COLO668 (cell line): ENCODE data around the gene GABRR3.

Experiments used
- DNase-seq: peaks from one replicate; lab custom pipeline; 2025; ENCODE audit not compliant: unreplicated experiment; lab: John Stamatoyannopoulos, UW

The GABRR3 gene

DNA sequence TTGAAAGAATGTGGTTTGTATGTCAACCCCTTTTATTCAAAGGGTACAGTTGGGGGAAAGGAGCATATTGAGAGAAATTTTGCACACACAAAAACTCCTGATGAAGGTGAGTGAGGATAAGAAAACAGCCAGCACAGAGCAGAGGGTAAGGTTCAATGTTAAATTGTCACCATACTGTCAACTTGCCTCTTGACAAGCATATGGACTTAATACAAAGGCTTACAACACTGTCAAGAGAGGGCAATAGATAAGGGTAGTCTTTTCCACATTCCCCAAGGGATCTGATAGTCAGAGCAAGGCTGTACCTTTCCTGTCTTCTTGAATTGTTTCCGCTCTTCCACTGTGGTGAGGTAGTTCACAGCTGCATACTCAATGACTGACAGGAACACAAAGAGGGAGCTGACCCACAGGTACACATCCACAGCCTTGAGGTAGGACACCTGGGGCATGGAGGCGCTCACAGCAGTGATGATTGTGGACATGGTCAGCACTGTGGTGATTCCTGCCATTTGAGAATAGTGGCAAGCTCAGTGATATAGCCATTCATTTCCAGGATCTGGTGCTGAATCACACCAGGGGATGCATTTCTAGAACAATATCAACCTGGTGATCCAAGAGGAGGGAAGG is 42.5 kb downstream of the GABRR3 start:
- DNase-seq: no peak

DNA sequence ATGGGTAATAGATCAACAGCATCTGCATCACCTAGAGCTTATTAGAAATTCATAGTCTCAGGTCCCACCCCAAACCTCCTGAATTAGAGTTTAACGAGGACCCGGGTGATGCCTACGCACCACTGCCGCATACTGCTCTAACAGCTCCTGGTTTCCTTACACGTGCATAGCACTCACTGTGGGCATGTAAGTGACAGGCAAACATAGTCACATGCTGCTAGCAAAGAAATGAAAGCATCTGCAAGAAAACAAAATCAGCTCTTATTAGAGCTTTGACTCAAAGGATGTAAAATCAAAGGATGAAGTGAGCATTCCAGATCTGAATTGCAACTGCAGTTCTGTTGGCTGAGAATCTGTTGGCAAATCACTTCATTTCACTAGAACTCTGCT is 43.8 kb downstream of the GABRR3 start:
- no peak for DNase-seq

DNA sequence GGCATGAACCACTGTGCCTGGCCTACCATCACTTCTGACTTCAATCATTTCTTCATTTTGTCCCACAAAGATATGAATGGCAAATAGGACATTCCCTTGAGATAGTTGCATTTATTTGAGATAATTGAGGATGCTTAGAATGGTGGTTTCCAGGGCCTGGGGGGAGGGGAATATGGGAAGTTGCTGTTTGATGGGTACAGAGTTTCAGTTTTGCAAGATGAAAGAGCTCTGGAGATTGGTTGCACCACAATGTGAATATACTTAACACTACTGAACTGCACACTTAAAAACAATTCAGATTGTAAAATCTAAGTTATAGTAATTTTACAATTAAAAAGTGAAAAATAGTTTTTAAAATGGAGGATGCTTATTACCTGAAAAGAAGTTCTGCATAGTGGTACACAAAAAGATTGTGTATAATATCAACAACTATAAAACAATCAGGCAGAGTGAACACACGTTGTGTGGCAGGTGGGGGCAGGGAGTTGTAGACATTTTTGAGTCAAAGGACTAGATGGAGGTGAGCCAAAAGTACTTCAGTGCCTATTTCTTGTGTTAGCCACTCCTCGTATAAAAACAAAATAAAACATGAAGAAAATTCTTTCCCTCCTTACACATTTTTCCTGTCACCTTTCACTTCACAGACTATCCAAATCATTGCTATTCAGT is 44.4 kb downstream of the GABRR3 start:
- no peak for DNase-seq

DNA sequence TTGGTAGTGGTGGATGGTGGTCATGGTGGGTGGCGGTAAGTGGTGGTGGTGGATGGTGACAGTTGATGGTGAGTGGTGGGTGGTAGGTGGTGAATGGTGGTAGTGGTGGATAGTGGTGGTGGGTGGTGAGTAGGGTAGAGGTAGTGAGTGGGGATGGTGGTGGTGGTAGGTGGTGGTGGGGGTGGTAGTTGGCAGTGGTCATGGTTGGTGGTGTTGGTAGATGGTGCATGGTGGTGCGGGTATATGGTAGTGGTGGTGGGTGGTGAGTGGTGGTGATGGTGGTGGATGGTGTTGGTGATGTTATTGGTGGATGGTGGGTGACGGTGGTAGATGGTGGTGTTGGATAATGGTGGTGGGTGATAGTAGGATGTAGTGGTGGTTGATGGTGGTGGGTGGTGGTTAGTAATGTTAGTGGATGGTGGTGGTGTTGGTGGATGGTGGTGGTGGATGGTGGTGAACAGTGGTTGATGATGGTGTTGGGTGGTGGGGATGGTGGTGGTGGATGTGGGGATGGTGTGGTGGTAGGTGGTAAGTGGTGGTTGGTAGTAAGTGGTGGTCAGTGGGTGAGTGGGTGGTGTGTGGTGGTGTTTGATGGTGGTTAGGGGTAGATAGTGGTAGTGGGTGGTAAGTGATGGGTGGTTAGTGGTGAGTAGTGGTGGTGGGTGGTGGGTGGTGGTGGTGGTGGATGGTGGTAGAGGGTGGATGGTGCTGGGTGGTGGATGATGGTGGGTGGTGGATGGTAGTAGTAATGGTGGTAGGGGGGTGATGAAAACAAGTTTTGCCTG is 46.1 kb downstream of the GABRR3 start:
- DNase-seq: no peak

DNA sequence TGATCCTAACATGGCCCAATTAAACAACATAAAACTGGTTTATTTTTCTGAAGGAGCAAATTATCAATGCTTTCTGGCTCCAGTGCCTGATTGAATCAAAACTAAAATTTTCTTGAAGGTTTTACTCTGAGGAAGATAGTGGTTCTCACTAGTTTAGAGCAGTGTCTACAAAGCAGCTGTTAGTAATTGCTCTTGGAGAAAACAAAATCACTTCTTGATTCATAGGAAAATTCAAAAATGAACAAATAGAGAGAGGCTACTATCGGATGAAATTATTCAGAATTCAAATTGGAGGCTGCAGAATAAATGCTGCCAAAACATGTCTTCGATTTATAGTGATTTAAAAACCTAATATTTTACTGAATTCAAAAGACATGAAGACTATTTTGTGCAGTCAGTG is 47.8 kb downstream of the GABRR3 start:
- DNase-seq: no peak

DNA sequence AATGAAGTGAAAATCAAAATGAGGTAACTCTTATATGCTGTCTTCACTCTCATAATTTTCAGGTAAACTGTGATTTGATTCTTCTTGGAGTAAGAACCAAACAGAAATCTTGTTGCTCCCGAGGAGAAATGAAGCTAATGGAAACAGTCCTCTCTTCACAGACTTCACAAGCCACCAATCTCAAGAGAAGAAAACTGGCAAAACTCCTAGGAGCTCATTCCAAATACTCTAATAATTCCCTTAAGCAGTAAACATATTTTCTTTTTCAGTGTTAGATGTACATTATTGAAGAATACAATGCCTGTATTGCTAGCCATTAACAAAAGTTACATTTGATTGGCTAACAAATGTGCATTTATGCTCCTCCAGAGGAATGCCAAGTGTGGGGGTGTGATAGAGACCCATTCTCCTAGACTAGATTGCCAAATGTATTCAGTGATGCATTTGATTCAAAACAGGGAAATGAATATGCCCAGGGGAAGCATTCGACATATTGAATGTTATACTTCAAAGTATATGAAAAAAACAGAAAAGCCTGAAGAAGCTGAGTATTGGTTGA is 51.1 kb downstream of the GABRR3 start:
- DNase-seq: no peak

DNA sequence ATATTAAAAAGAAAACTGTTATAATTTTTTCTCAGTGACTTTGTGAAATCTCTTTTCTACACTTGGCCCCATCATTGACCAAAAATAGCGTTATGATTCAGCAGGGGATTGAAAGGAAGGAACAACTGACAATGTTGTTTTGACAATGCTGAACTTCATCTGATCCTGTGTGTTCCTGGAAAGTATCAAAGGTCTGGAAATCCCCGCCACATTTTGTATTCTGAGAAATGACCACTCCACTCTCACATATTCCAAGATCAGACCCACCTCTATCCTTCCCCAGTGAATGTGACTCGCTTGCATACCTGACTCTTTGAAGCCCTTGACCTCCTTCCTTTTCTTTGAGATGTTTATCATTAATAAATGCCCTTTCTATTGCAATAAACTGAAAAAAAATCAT is 53.2 kb downstream of the GABRR3 start:
- DNase-seq: no peak

DNA sequence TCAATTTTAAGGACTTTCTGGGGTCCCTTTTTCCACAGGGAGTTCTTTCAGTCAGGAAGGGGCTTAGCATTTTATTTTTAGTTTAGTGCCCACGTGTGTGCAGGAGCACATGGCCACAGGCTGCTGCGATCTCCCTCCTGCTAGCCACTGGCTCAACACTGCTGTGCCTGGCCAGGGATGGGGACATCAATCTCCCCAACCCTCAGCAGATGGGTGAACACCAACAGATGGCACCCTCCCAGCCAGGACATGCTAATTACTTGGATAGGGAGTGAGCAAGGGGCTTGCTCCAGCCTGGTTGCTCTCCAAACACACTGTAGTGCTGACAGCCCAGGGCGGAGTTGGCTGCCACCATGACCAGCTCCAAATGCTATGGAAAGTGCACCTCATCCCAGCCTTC is 55.5 kb downstream of the GABRR3 start:
- DNase-seq: no peak

DNA sequence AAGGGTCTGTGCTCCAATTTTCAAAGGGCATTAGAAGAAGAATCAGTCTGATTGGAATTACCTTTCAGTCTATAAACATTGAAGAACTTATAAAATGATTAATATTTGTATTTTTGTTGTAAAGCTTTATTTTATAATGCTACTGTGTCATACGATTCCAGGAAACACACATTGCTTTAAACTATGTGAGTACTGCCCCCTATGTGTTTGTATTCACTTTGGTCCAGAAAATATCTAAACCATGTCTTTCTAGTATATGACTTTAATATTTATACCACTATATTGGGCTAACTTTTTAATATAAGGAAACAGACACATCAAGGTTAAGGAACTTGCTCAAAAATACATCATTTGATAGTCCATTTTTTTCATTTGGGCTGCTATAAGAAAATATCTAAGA is 59.6 kb downstream of the GABRR3 start:
- DNase-seq: no peak

DNA sequence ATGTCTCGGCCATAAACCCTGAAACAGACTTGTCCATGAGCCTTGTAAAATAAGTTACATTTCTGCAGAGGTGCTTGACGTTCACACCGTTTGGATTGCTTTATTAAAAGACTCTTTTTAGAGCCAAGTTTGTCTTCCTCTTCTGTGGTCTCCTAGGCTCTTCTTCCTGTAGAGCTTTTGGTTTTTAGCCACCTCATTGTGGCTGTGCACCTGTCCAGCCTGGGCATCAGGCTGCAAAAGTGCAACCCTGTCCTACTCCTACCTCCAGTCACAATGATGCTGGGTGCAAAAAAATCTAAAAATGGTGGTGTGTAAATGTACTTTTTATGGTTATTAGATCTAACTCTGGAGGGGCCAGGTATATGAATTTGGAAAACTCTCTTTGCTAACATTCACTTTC is 60.1 kb downstream of the GABRR3 start:
- no peak for DNase-seq

DNA sequence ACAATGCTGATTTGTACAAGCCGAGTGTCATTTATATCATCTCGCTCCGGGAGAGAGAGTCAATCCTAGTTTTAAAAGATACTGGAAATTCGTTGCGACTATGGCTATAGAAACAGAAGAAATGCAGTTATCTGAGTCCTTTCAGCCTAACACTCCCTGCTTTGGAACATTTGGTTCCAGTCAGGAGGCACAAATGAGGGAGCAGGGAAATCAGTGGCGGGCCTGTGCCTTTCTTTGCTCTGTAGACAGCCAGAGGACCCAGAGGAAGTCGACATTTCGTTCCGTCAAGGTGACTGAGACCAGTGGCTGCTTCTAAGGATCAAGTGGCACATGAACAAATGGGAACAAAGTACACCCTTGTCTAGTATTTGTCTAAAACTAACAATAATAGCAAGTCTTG is 62.1 kb downstream of the GABRR3 start:
- no peak for DNase-seq

DNA sequence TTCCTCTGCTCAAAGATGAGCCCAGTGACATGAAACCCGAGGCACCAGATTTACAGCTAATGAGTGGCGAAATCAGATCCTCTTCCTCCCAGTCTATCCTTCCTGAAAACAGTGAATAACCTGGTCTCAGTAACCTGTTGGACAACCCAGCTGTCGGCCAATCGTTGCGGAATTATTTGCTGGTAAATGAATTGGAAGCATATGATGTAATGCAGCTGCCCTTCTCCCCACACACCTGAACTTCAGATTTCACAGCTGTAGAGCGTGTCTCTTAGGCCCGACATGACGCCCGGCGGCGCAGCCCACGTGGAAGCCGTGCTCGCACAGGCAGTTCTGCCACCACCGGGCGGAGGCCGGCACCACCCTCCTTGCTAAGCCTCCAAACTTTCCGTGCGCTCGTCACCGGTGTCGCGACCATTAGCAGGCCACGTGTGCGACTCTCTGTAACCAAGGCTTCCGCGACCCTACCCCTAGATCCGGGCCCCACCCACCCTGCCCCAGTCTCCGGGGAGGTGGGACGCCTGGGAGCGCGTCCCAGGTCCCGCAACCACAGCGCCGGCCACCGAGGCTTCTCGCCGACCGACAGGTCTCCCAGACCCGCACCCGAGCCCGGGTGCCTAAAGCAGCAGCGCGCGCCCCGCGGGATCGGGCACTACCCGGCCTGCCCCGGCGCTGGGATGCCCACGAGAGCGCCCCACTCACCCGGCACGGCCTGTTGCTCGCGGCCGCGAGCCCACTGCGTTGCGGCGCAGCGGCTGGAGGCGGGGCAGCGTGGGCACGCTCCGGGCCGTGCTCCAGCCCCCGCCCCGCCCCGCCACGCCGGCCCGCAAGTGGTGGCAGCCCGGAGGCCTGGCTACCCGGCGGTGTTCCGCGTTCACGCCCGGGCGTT is 63.2 kb downstream of the GABRR3 start, which contains the start of gene RIOX2:
Gene RIOX2 (minus strand): TSS at position 753 of the 889 bp plus-strand sequence. CDS start 4,838 bp downstream, outside the sequence.
- DNase-seq: peak; percentile 76

DNA sequence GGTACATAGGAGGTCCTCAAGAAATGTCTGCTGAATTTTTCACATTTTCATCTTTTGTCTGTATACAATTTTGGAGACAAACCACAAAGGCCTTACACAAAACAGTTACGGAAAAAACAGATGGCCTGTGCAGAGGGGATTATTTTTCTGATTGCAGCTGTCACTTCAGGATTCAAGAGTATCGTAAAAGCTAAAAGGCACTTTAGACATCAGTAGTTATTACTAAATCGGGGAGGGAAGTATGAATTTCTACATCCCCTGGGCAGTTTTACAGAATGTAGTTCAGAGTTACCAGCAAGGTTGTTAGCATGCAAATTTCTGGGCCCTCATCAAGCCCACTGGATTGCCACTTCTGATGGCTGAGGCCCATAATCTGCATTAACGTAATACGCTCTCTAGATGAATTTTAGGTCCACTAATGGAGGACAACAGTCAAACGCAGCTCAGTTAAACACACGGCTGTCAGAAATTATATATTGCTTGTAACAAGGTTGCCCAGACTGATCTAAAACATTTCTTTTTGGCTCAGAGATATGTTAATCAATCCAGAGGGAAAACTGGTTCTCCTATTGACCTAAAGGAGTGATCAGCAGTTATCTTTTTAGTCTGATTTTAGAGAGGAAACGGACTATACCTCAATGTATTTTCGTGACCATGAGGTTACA is 64.0 kb downstream of the GABRR3 start:
- no peak for DNase-seq

DNA sequence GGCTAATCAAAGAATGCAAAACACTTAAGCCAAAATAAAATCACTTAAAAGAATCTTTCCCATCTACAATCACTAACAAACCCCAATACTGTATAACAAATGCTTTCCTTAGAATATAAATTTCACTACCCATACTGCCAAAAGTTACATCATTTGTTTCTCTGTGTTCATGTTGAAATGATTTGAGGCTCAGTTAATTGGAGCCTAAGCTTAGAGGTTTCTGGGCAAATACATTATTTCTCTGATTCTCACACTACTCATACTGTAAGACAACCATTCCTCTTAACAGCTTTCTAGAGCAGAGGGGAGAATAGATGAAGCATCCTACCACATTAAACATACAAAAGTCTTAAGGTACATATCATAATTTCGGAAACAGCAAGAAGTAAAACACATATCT is 65.0 kb downstream of the GABRR3 start:
- no peak for DNase-seq

DNA sequence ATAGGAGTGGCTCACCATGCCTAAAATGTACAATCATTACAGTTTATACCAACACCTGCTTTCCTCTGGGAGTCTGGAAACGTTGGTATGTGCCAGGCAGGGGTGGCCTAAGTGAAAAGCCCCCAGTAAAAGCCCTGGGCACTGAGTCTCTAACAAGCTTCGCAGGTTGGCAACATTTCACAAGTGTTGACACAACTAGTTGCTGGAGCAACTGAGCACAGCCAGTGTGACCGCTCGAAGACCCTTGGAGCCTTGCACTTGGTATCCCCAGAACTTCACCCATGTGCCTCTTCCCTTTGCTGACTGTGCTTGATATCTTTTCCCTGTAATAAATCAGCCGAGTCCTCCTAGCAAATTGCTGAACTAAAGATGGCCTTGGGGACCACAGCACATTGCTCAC is 65.6 kb downstream of the GABRR3 start:
- DNase-seq: no peak

DNA sequence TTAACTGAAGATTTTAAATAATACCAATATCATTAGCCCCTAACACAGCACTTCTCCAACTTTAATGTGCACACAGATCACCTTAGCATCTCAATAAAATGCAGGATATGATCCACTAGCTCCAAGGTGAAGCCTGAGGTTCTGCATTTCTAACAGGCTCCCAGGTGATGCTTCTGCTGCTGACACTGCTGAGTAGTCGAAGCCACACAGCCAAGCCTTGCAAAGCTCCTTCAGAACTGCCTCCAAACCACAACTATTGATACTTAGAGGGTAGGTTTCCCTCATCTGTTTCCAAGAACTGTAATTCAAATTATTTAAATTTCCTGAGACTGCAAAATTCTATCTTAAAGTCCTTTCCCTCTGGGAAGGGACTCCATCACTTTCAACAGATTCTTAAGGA is 66.7 kb downstream of the GABRR3 start:
- DNase-seq: no peak

DNA sequence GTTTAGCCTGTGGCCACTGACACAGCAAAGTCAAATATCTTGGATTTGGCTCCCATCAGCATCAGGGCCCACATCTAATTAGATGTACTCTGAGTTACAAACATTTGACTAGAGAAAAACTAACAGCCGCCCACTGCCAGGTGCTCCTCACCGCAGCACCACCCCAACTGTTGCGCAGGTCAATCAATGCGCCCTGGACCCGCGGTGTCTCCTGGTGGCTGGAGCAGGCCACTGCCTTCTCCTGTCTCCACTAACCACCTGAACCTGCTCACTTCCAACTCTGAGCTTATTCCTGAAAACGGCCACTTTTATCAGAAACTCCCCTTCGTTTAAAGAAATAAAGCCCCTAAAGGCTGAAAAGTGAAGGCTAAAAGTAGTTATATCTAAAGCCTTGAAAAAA is 67.1 kb downstream of the GABRR3 start:
- peak; percentile 1 for DNase-seq

DNA sequence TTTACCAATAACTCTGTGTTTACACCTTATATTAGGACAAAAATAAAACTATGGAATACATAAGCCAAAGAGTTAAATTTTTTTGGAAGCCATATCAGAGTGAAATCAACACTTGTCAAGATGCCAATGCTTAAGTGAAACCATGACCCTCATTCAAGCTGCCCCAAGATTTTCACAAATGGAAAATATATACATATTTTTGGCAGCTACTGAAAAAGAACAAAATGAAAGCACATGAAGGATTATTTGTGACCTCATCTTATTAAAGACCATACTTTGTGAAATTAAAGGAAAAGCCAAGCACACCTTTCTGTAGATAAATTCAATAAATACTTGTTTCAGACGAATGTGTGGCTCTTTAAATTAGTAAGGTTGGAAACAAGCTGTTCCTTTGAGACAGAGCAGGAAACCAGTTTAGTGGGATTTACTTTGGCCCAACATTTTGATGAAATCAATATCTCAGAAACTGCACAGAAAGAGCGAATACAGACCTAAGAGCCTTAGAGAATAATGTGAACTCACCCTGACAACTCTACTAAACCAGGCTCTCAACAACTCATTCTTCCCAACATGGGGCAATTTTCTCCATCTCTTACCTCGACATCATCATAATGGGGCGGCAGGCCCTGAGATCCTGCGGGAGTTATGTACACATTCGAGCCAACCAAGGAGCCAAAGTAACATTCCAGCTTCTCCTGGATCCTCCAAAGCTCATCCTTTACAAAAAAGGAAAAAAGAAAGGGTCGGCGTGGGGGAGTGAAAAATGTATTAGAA is 73.9 kb downstream of the GABRR3 start:
- no peak for DNase-seq

DNA sequence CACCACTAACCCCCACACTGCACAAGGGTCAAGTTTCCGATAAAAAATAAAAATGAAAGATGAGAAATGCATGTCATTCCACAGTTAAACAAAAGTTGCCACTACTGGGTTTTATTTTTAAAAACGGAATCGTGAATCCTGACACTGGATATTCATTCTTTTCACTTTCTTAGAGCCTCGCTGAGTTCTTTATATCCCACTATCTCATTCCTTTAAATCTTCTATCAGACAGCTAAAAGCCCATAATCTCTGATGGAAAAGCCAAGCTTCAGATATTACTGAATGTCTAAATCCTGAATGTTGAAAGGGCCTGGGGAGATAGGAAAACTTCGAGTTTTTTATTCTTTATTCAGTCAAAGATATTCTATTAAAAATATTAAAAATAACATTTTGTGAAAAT is 74.6 kb downstream of the GABRR3 start:
- no peak for DNase-seq

DNA sequence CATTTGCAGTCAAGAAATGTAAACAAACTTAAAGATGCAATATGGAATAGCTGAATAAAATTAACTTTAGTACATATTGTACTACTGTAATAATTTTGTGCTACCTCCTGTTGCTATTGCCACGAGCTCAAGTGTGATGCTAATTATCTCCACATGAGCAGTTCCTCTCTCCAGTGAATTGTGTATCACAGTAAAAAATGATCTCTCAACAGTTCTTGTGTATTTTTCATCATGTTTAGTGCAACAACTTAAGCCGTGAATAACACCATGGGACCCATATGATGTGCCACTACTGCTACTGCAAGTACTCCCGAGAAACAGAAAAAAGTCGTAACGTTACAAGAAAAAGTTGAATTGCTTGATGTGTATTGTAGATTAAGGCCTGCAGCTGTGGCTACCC is 75.2 kb downstream of the GABRR3 start:
- DNase-seq: no peak
